K562 (cell line): ENCODE results near the gene MRPS6. TPM values are rescaled to one million over a fixed set of nuclear protein-coding genes. Genes with fewer than 3 reads are reported as not detected.
A peak's percentile ranks its signal among the peaks of the same experiment; 100 is the strongest.

ENCODE experiments used
- ARID3B ChIP-seq: fragments of 250-450 bp; sonication (Bioruptor Pico); IDR thresholded peaks from 2 replicates; pipeline ENCODE4 v1.4.0; 2020; ENCODE audit warnings: borderline replicate concordance
- CHCHD3 ChIP-seq: fragments of 250-450 bp; sonication (Bioruptor Pico); IDR thresholded peaks from 2 replicates; pipeline ENCODE4 v2.1.2; 2022; ENCODE audit warnings: mild to moderate bottlenecking
- CREM ChIP-seq: IDR thresholded peaks from 2 replicates; pipeline ENCODE4 v1.6.1; 2014; ENCODE audit warnings: antibody characterized with exemption, low read depth
- CXXC5 ChIP-seq: fragments of 250-450 bp; sonication (Bioruptor Pico); IDR thresholded peaks from 2 replicates; pipeline ENCODE4 v1.8.0; 2022; ENCODE audit warnings: inconsistent platforms, mild to moderate bottlenecking, moderate library complexity
- HMGN3 ChIP-seq: IDR thresholded peaks from 2 replicates; pipeline ENCODE4 v1.6.1; 2011; ENCODE audit warnings: borderline replicate concordance, low read depth, mild to moderate bottlenecking, mixed read lengths, low read length; ENCODE audit not compliant: insufficient read length; ENCODE audit errors: extremely low read depth
- NR4A1 ChIP-seq, 2 experiments: fragments of 250-450 bp in 1 of 2; fragments of 450-650 bp in 1 of 2; sonication (Bioruptor Pico) in 1 of 2; IDR thresholded peaks; 2 replicates each; pipeline versions ENCODE4 v1.4.0 to v1.6.1; 2016 to 2020; ENCODE audit warnings: mild to moderate bottlenecking in 2 of 2, missing compliant biosample characterization in 1 of 2, missing genetic modification characterization in 1 of 2, moderate library complexity in 1 of 2
- NUFIP1 ChIP-seq: fragments of 450-650 bp; IDR thresholded peaks from 2 replicates; pipeline ENCODE4 v1.6.1; 2018; ENCODE audit not compliant: partially characterized antibody
- PTRF ChIP-seq: fragments of 450-650 bp; IDR thresholded peaks from 2 replicates; pipeline ENCODE4 v1.6.1; 2016; ENCODE audit warnings: mild to moderate bottlenecking, missing genetic modification characterization, missing compliant biosample characterization
- RAD51 ChIP-seq: fragments of 450-650 bp; IDR thresholded peaks from 2 replicates; pipeline ENCODE4 v1.7.1; 2016; ENCODE audit warnings: low read depth, mild to moderate bottlenecking, borderline replicate concordance
- SNIP1 ChIP-seq: fragments of 450-650 bp; IDR thresholded peaks from 2 replicates; pipeline ENCODE4 v1.7.1; 2017; ENCODE audit warnings: low read depth, mild to moderate bottlenecking
- TBL1XR1 ChIP-seq, 2 experiments: IDR thresholded peaks; 2 replicates each; pipeline ENCODE4 v1.6.1; 2012; ENCODE audit warnings: improper control_type of control experiment in 2 of 2, low read length in 2 of 2, mild to moderate bottlenecking in 1 of 2
- TSC22D4 ChIP-seq: fragments of 450-650 bp; IDR thresholded peaks from 2 replicates; pipeline ENCODE4 v1.6.1; 2016; ENCODE audit warnings: missing genetic modification characterization, missing biosample characterization, control low read depth
- USF2 ChIP-seq: sonication (generic); formaldehyde crosslinking; IDR thresholded peaks from 2 replicates; pipeline ENCODE4 v1.5.0; 2020; ENCODE audit warnings: missing genetic modification reagents
- ZNF143 ChIP-seq: sonication (generic); formaldehyde crosslinking; IDR thresholded peaks from 2 replicates; pipeline ENCODE4 v1.9.0; 2022; ENCODE audit warnings: mild to moderate bottlenecking, missing genetic modification reagents
- ZNF274 ChIP-seq: IDR thresholded peaks from 2 replicates; pipeline ENCODE4 v1.6.1; 2011; ENCODE audit warnings: low read depth, mild to moderate bottlenecking, low read length, moderate library complexity, borderline replicate concordance
- ZNF398 ChIP-seq: fragments of 250-450 bp; sonication (Bioruptor Pico); IDR thresholded peaks from 2 replicates; pipeline ENCODE4 v1.8.0; 2021; ENCODE audit warnings: moderate library complexity, mild to moderate bottlenecking, inconsistent platforms
- ZNF436 ChIP-seq: fragments of 250-450, 450-650 bp; sonication (Bioruptor Pico); formaldehyde crosslinking; IDR thresholded peaks from 2 replicates; pipeline ENCODE4 v1.7.0; 2020; ENCODE audit warnings: mild to moderate bottlenecking
- ZNF644 ChIP-seq: fragments of 200-800 bp; sonication (Bioruptor generic); IDR thresholded peaks from 2 replicates; pipeline ENCODE4 v1.6.1; 2016; ENCODE audit warnings: low read depth, missing genetic modification characterization, missing compliant biosample characterization
- ZNF668 ChIP-seq: fragments of 250-450 bp; sonication (Bioruptor Pico); IDR thresholded peaks from 2 replicates; pipeline ENCODE4 v1.8.0; 2022; ENCODE audit warnings: mild to moderate bottlenecking, inconsistent platforms
- polyA plus RNA-seq, 8 experiments: library from polyadenylated mRNA; depleted of rRNA in 4 of 8; stranded (reverse) in 5 of 8; unstranded in 3 of 8; fragments of >200 nt; fragmentation: Nextera tagmentation in 2 of 8; fragmentation: Illumina TruSeq in 1 of 8; extraction: Ambion mirVana in 2 of 8; extraction: Trizol in 1 of 8; gene quantifications; 2 replicates each; pipeline versions ENCODE4 v1.2.1 to v1.2.3, GENCODE V29; 2011 to 2014; ENCODE audit warnings: inconsistent platforms in 1 of 8, missing spikeins in 1 of 8
- total RNA-seq, 7 experiments: library from RNA; depleted of rRNA in 6 of 7; stranded (reverse); fragments of >200 nt in 6 of 7; fragmentation: Illumina TruSeq in 2 of 7; extraction: Trizol in 2 of 7; gene quantifications; 2 replicates each; pipeline versions ENCODE4 v1.2.1 to v1.2.3, GENCODE V29; 2011 to 2021; ENCODE audit warnings: low replicate concordance in 1 of 7
- TF ChIP-seq, protein P1 (sequence below): fragments of 450-650 bp; IDR thresholded peaks from 2 replicates; pipeline ENCODE4 v1.6.1; 2018; ENCODE audit warnings: mild to moderate bottlenecking, low read depth; ENCODE audit not compliant: partially characterized antibody

The MRPS6 gene
- total and polyA plus RNA-seq, 9 of the 15 experiments (the other 6 are each of a cell fraction or from before 2014, with no cell fraction given) = 26.1 to 72.0 (median 39.3) TPM

DNA sequence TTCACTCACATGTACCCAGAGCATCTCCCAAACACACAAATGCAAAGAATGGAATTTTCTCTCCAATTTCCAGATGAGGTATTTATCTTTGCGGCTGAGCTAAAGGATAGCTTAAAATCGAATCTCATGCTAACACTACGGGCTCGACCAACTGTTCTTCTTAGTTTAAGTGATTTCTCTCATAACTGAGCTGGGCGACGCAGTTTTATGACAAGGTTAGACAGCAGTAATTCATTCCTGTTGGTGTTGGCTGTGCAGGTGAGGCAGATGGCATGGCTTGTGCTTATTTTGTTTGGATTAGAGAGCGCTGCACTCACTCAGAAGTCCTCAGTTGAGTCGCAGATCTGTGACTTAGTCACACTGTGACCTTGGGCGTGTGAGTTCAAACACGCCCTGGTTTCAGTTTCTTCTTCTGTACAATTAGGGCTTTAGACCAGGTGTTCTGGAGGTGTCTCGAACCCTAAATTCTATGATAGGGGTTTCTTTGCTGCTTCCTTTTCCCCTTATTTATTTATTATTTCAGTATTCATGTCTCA is 41.5 kb upstream of the MRPS6 start (continued):
- no peak for TF ChIP-seq ARID3B (CRISPR knock-in tag)
- no peak for TF ChIP-seq USF2 (CRISPR knock-in tag)
- no peak for TF ChIP-seq TSC22D4
- no peak for TF ChIP-seq RAD51
- TF ChIP-seq PTRF (tag) = no peak
- TF ChIP-seq, protein P1, sequence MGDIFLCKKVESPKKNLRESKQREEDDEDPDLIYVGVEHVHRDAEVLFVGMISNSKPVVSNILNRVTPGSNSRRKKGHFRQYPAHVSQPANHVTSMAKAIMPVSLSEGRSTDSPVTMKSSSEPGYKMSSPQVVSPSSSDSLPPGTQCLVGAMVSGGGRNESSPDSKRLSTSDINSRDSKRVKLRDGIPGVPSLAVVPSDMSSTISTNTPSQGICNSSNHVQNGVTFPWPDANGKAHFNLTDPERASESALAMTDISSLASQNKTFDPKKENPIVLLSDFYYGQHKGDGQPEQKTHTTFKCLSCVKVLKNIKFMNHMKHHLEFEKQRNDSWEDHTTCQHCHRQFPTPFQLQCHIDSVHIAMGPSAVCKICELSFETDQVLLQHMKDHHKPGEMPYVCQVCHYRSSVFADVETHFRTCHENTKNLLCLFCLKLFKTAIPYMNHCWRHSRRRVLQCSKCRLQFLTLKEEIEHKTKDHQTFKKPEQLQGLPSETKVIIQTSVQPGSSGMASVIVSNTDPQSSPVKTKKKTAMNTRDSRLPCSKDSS = no peak
- no peak for TF ChIP-seq ZNF274
- TF ChIP-seq ZNF644 (tag) = no peak
- no peak for TF ChIP-seq ZNF398
- peak; percentile 81 for TF ChIP-seq CREM
- TF ChIP-seq SNIP1 = no peak
- no peak for TF ChIP-seq NR4A1 (CRISPR knock-in tag; IDR thresholded peaks at IDR 0.05)
- 0 out of 2 replicates have a peak, but pooled peaks have one; percentile 28 for TF ChIP-seq NR4A1 (tag; IDR thresholded peaks at IDR 0.05)
- no peak for TF ChIP-seq TBL1XR1 (IDR thresholded peaks at IDR 0.05; ENCODE audit: low read length in 2 of 2)
- no peak for TF ChIP-seq HMGN3
- no peak for TF ChIP-seq CHCHD3
- TF ChIP-seq ZNF436 (CRISPR knock-in tag) = no peak
- TF ChIP-seq ZNF668 (CRISPR knock-in tag) = no peak
- no peak for TF ChIP-seq NUFIP1
- TF ChIP-seq ZNF143 (CRISPR knock-in tag) = no peak
- 0 out of 2 replicates have a peak, but pooled peaks have one; percentile 24 for TF ChIP-seq CXXC5 (CRISPR knock-in tag)
